Naive thymus-derived CD8-positive, alpha-beta T cell (primary cell): ENCODE data around the gene TBX1. TPM values are rescaled to one million over a fixed set of nuclear protein-coding genes. Genes with fewer than 3 reads are reported as not detected.

Source experiments
- ATAC-seq, 2 donors: fragments of 150-1000 bp; cut with Tn5 transposase in 1 of 2; sonication (Bioruptor Pico), chemical (Tn5 transposase) in 1 of 2; 1 replicate in 1 of 2; 2 replicates in 1 of 2; pipeline ENCODE4 v1.10.0; 2021; ENCODE audit warnings: mild to moderate bottlenecking in 2 of 2, moderate library complexity in 2 of 2
- POLR2A ChIA-PET: fragments of 350-600 bp; sonication (Branson Sonifier 250); formaldehyde crosslinking; loops from one replicate; lab custom pipeline; 2021; ENCODE audit warnings: antibody characterized with exemption; lab: Charles Lee
- DNase-seq, 10 donors: peaks; one replicate each; pipeline versions ENCODE4 v3.0.0 to v3.0.0-alpha.2; 2020 to 2022
- H3K27ac Mint-ChIP-seq, 10 donors: one replicate each; pipeline ENCODE4 v1.8.0; 2020 to 2022; ENCODE audit warnings: mild to moderate bottlenecking in 10 of 10, mixed read lengths in 10 of 10, moderate library complexity in 4 of 10, inconsistent platforms in 1 of 10
- H3K27me3 Mint-ChIP-seq, 5 donors: one replicate each; pipeline ENCODE4 v1.8.0; 2021 to 2022; ENCODE audit warnings: mixed read lengths in 5 of 5
- H3K36me3 Mint-ChIP-seq, 3 donors: one replicate each; pipeline ENCODE4 v1.8.0; 2020 to 2022; ENCODE audit warnings: mixed read lengths in 3 of 3, mild to moderate bottlenecking in 2 of 3, inconsistent platforms in 1 of 3
- H3K4me1 Mint-ChIP-seq, 4 donors: one replicate each; pipeline ENCODE4 v1.8.0; 2021 to 2022; ENCODE audit warnings: mixed read lengths in 4 of 4
- H3K4me3 Mint-ChIP-seq, 10 donors: one replicate each; pipeline ENCODE4 v1.8.0; 2020 to 2022; ENCODE audit warnings: mild to moderate bottlenecking in 10 of 10, mixed read lengths in 10 of 10, moderate library complexity in 6 of 10, inconsistent platforms in 1 of 10
- H3K9me3 Mint-ChIP-seq, 9 donors: one replicate each; pipeline ENCODE4 v1.8.0; 2020 to 2022; ENCODE audit warnings: mixed read lengths in 9 of 9, mild to moderate bottlenecking in 3 of 9, inconsistent platforms in 1 of 9, moderate library complexity in 1 of 9
- polyA plus RNA-seq, 3 donors: library from polyadenylated mRNA; unstranded; fragments of 300-500 nt; fragmentation: Illumina TruSeq; gene quantifications; one replicate each; pipeline ENCODE4 v1.2.3, GENCODE V29; 2021
- total RNA-seq, 8 experiments: library from RNA in 2 of 8; stranded (reverse) in 2 of 8; gene quantifications; one replicate each; pipeline ENCODE4 v1.2.3 and lab custom pipeline; 2021 to 2026

Gene TBX1
- total and polyA plus RNA-seq, 5 experiments from 2014 or later: not detected

GRCh38 chr22:19743651-19744050 is 16.9 kb upstream of the TBX1 start:
- Mint-ChIP-seq H3K4me1 (no peaks in the 10 kb centered on the region), H3K36me3 (no peaks in the 10 kb centered on the region), H3K27ac (no peak overlapping the region), H3K4me3 (no peak overlapping the region), H3K9me3 (no peaks in the 10 kb centered on the region), H3K27me3 (no peaks in the 10 kb centered on the region)
- POLR2A ChIA-PET: no interaction called here
- no peak for ATAC-seq
- DNase-seq: no peak

- Mint-ChIP-seq H3K27ac (no peak overlapping the region), H3K4me3 (no peak overlapping the region), H3K36me3 (no peaks in the 10 kb centered on the region), H3K27me3 (no peaks in the 10 kb centered on the region), H3K9me3 (no peaks in the 10 kb centered on the region), H3K4me1 (no peaks in the 10 kb centered on the region)
- no peak for DNase-seq
- POLR2A ChIA-PET: no interaction called here
- ATAC-seq: no peak
These were observed 16.1 kb upstream of the TBX1 start for GRCh38 chr22:19744350-19745006.

- Mint-ChIP-seq H3K9me3 (no peaks in the 10 kb centered on the region), H3K27me3 (no peaks in the 10 kb centered on the region), H3K36me3 (no peaks in the 10 kb centered on the region), H3K4me1 (no peaks in the 10 kb centered on the region), H3K4me3 (no peak overlapping the region), H3K27ac (no peak overlapping the region)
- DNase-seq: no peak
- ATAC-seq: no peak
- POLR2A ChIA-PET: no interaction called here
These were observed 15.2 kb upstream of the TBX1 start for GRCh38 chr22:19745155-19746101.

GRCh38 chr22:19746726-19747125 is 13.9 kb upstream of the TBX1 start:
- H3K4me3 Mint-ChIP-seq: no peak overlapping the region
- H3K36me3 Mint-ChIP-seq: no peaks in the 10 kb centered on the region
- H3K27me3 Mint-ChIP-seq: peaks cover 0 to 3% (median 0%) of the 10 kb centered on the region in 5 donors
- POLR2A ChIA-PET: interaction anchor here (0.6 kb wide), 1 partner anchor 31 kb away, joined by 4 read pairs; no protein-coding TSS in a partner anchor
- DNase-seq (no peak), ATAC-seq (no peak)
- H3K9me3 Mint-ChIP-seq: no peaks in the 10 kb centered on the region
- no peaks in the 10 kb centered on the region for H3K4me1 Mint-ChIP-seq
- H3K27ac Mint-ChIP-seq: no peak overlapping the region

GRCh38 chr22:19747551-19747950 is 13.0 kb upstream of the TBX1 start:
- POLR2A ChIA-PET: no interaction called here
- H3K4me1 Mint-ChIP-seq: no peaks in the 10 kb centered on the region
- H3K36me3 Mint-ChIP-seq: no peaks in the 10 kb centered on the region

GRCh38 chr22:19748139-19748538 is 12.4 kb upstream of the TBX1 start:
- POLR2A ChIA-PET: no interaction called here
- DNase-seq (no peak), ATAC-seq (no peak)
- Mint-ChIP-seq H3K27ac (no peak overlapping the region), H3K4me3 (no peak overlapping the region), H3K4me1 (no peaks in the 10 kb centered on the region), H3K27me3 (peaks cover 0 to 12% (median 6%) of the 10 kb centered on the region in 5 donors), H3K36me3 (no peaks in the 10 kb centered on the region), H3K9me3 (no peaks in the 10 kb centered on the region)

More at GRCh38 chr22:19747551-19747950, 13.0 kb upstream of the TBX1 start:
- no peak for DNase-seq
- no peaks in the 10 kb centered on the region for H3K9me3 Mint-ChIP-seq
- ATAC-seq: no peak
- no peak overlapping the region for H3K4me3 Mint-ChIP-seq
- H3K27me3 Mint-ChIP-seq: peaks cover 0 to 6% (median under 1%) of the 10 kb centered on the region in 5 donors
- H3K27ac Mint-ChIP-seq: no peak overlapping the region

- no peaks in the 10 kb centered on the region for H3K9me3 Mint-ChIP-seq
- H3K4me3 Mint-ChIP-seq: no peak overlapping the region
- no peaks in the 10 kb centered on the region for H3K4me1 Mint-ChIP-seq
- POLR2A ChIA-PET: no interaction called here
- no peak for DNase-seq
- peaks cover 0 to 21% (median 13%) of the 10 kb centered on the region in 5 donors for H3K27me3 Mint-ChIP-seq
- H3K27ac Mint-ChIP-seq: no peak overlapping the region
- H3K36me3 Mint-ChIP-seq: no peaks in the 10 kb centered on the region
- no peak for ATAC-seq
These were observed 11.4 kb upstream of the TBX1 start for GRCh38 chr22:19748991-19749664.

- H3K9me3 Mint-ChIP-seq: no peaks in the 10 kb centered on the region
- no peaks in the 10 kb centered on the region for H3K36me3 Mint-ChIP-seq
- H3K4me3 Mint-ChIP-seq: no peak overlapping the region
- ATAC-seq: no peak
- no peak overlapping the region for H3K27ac Mint-ChIP-seq
- H3K27me3 Mint-ChIP-seq: peaks cover 0 to 29% (median 14%) of the 10 kb centered on the region in 5 donors
- POLR2A ChIA-PET: no interaction called here
- no peak for DNase-seq
- H3K4me1 Mint-ChIP-seq: peaks cover 0 to 1% (median under 1%) of the 10 kb centered on the region in 4 donors
These were observed 10.7 kb upstream of the TBX1 start for GRCh38 chr22:19749876-19750275.

- Mint-ChIP-seq H3K4me3 (no peak overlapping the region), H3K27ac (no peak overlapping the region), H3K36me3 (no peaks in the 10 kb centered on the region), H3K27me3 (peaks cover 2 to 37% (median 15%) of the 10 kb centered on the region in 5 donors), H3K9me3 (no peaks in the 10 kb centered on the region), H3K4me1 (peaks cover 3 to 6% (median 3%) of the 10 kb centered on the region in 4 donors)
- no peak for DNase-seq
- POLR2A ChIA-PET: no interaction called here
- no peak for ATAC-seq
These were observed 9.8 kb upstream of the TBX1 start for GRCh38 chr22:19750507-19751490.

- ATAC-seq (no peak), DNase-seq (no peak)
- H3K36me3 Mint-ChIP-seq: no peaks in the 10 kb centered on the region
- no peak overlapping the region for H3K4me3 Mint-ChIP-seq
- peaks cover 6 to 45% (median 21%) of the 10 kb centered on the region in 5 donors for H3K27me3 Mint-ChIP-seq
- POLR2A ChIA-PET: no interaction called here
- H3K9me3 Mint-ChIP-seq: no peaks in the 10 kb centered on the region
- H3K4me1 Mint-ChIP-seq: peaks cover 5 to 12% (median 11%) of the 10 kb centered on the region in 4 donors
- H3K27ac Mint-ChIP-seq: no peak overlapping the region
These were observed 8.9 kb upstream of the TBX1 start for GRCh38 chr22:19751497-19752245.

- Mint-ChIP-seq H3K9me3 (no peaks in the 10 kb centered on the region), H3K4me3 (no peak overlapping the region), H3K27ac (no peak overlapping the region), H3K27me3 (peaks cover 11 to 56% (median 31%) of the 10 kb centered on the region in 5 donors), H3K4me1 (peaks cover 11 to 24% (median 19%) of the 10 kb centered on the region in 4 donors), H3K36me3 (no peaks in the 10 kb centered on the region)
- DNase-seq (no peak), ATAC-seq (no peak)
- POLR2A ChIA-PET: no interaction called here
These were observed 7.3 kb upstream of the TBX1 start for GRCh38 chr22:19753090-19753842.
